Measurements from ENCODE around the gene DCAF5.

- TF ChIP-seq CTCF (IDR thresholded peaks at IDR 0.05) (no peak), POLR2A (IDR thresholded peaks at IDR 0.05) (no peak)
These were observed 102.4 kb downstream of the DCAF5 start for GRCh38 chr14:69050240-69051184.
